Putamen (tissue), 1 donor: Measurements from ENCODE around the gene SEMA4C.
"Not testable (repeated sequence)": the region's sequence is repeated elsewhere in the genome, so short reads cannot be mapped to it uniquely, and the experiment has no call there.

Experiments
- DNase-seq: peaks from one replicate; pipeline ENCODE4 v3.0.0-alpha.2; 2016; ENCODE audit warnings: low spot score

Gene SEMA4C

GRCh38 chr2:96866586-96866985, 3.3 kb downstream of the SEMA4C start:
- no peak for DNase-seq

GRCh38 chr2:96866149-96866548, 3.7 kb downstream of the SEMA4C start:
- no peak for DNase-seq

DNA sequence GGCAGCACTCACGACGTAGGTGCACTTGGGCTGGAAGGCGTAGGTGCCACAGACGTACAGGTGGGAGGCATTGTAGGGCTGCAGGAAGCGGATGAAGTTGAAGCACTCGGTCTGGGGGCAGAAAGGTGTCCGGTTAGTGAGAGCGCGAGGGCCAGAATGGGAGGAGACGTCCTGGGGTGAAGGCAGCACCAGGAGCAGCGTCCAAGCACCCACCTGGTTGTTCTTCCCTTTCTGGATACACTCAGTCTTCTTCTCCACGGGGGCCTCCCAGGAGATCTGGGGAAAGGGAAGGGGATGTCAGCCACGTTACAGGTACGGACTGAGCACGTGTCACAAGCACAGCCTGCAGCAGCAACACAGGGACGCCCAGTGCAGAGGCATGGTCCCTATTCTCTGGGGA, 4.2 kb downstream of the SEMA4C start:
- no peak for DNase-seq

GRCh38 chr2:96864343-96865091, 5.4 kb downstream of the SEMA4C start:
- no peak for DNase-seq

DNA sequence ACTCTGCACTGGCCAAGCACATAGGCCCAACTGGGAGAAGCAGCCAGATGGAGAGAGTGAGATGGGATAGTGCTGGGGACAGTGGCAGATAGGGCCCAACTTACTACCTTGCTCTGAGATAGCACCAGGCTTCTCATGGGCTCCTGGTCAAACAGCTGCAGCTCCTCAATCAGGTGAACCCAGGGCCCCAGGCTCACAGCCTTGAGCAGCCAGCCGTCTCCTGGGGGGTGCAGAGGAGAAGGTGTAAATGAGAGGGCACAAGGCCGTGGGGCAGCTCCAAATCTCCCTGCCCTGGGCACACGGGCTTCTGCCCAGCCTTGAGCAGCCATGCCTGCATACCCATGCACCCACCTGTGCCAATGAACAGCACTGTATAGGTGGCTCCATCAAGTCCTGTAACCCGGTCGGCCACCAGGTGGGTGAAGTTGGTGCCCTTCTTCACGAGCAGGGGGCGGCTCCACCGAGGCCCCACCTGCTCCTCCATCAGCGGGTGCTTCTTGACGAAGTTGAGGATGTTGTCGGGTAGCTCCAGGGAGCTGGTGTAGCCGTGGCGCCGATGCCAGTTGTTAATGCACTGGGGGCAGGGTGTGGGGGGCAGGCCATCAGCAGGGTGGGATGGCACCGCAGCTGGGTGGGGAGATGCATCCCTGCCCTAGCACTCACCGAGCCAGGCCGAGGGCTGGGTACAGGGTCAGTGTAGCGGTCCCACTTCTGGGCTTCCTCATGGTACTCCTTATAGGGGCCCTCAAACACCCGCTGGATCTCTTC, 6.1 kb downstream of the SEMA4C start:
- no peak for DNase-seq

DNA sequence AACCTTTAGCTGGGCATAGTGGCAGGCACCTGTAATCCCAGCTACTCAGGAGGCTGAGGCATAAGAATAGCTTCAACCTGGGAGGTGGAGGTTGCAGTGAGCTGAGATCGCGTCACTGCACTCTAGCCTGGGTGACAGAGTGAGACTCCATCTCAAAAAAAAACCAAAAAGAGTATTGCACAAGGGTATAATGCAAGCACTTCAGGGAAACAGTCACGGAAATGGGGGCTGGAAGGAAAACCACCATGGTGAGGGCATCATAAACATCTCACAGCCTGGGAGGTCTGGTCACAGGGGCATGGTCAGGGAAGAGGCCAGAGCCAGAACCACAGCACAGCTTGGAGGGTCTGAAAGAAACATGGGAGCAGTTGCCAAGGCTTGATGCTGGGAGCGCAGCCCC, 6.8 kb downstream of the SEMA4C start:
- DNase-seq = not testable (repeated sequence)

- no peak for DNase-seq
Observed at GRCh38 chr2:96861074-96861473, 8.8 kb downstream of the SEMA4C start.

DNA sequence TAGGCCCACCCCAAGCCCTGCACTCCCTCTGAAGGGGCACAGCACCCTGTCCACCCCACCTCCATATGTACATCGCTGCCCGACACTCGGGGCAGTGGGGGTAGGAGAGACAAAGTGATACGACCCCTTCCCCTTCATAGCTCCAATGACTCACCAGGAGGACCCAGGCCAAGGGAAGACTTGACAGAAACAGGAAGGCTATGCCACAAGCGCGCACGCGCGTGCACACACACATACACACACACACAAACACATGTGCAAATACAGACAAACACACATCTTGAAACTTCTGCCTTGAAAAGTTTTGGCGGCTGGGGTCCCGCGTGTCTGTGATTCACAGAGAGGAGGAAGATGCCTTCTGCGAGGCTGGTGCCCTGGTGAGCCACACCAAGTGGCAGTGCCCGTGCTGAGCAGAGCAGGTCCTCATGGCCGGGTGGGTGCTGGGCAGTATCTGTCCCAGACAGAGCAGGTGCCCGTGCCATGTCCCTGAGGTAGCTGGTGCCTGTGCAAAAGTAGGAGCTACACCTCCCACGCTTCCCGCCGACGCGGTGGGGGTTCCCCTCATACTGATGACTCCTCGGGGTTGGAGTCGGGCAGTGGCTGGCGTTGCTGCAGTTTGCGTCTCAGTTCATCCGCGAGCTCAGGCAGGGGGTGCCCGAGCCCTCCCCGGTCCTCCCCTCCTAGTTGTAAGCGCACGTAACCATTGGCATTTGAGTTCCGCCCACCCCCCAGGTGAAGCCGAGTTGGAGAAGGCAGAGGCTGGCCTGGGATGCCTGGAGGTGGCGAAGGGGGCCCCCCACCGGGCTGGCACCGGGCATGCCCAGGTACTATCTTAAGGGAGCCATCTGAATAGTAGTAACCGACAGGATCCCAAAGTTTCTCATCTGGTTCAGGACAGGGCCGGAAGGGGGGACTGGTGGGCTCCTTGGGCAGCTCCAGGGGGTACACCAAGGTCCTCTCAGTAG, 9.5 kb downstream of the SEMA4C start:
- no peak for DNase-seq

- DNase-seq = no peak
Observed at GRCh38 chr2:96859681-96860064, 10.2 kb downstream of the SEMA4C start.

DNA sequence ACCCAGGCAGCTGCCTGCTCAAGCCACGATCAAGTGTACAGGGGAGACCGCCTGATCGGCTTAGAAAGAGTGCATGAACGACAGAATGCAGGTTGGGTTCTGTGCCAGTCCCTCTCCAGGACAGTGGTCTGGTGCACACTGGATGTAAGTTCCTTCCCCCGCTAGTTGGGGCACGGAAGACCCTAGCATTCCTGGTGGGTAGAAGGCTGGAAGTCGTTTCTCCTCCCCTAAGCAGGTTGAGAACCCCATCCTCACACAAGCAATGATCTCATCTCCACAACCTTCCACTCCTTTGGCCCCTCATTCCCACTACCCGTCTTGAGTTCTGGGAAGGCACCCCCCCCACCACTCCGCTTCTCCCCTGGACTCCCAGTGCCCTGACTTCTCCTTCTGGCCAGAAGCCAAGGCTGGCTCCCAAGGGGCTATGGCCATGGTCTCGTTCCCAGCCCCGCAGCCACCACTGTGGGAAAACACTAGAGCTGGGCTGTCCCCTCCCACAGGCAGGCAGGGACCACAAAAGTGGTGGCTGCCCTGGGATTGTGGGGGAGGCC, 10.7 kb downstream of the SEMA4C start:
- DNase-seq = peak; percentile 47

GRCh38 chr2:96857667-96858372, 12.1 kb downstream of the SEMA4C start, which contains the start of gene ANKRD39:
TSS of gene ANKRD39 (minus strand) at chr2:96858016. CDS start at chr2:96857987, 29 bp downstream.
- peak; percentile 98 for DNase-seq

DNA sequence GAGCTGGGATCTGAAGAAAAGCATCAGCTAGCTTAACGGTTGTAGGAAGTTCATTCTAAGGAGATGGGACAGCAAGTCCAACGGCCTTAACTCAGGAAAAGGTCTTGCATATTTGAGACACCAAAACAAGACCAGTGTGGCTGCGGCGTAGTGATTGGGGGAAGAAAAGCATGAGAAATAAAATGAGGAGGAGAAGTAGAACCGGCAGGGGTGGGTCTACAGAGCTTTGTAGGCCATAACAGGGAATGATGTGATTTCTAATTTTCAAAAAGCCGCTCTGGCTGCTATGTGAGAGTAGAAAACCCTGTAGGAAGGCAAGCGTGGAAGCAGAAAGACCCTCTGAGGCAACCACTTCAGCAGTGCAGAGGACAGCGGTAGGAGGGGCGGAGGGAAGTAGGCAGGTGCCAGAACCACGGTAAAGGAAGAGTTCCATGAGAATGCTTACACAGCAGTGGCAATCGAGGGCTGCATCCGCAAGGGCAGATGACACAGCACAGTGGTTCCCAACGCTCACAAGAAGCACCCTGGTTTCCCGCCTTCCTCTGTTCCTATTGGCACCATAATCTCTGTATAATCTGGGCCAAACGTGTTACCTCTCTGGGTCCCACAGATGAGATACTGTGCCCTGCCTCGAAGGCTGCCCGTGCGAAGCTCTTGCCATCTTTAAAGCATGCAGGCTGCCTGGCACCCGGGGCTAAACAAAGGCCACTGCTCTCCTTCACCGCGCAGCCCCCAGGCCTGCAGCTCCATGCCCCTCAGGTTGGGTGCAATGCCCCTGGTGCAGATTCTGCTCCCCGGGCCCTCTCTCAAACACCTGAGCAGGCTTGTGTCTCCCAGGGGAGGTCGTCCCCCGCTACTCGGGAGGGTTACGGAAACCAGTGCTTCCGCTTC, 12.9 kb downstream of the SEMA4C start:
- DNase-seq = no peak

DNA sequence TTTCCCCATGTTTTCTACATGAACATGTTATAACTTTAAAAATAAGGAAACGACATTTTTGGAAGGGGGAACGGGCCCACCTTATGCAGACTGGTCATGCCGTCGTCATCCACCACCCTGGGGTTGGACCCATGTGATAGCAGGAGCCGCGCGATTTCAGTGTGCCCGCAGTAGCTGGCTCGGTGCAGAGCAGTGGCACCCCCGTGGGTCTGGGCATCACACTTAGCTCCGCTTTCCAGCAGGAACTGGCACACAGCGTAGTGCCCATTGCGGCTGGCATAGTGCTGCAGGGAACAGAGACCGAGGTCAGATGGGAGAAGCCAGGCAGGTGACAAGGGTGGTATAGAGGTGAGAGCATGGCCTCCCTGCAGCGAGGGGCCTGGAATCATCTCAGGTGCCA, 16.6 kb downstream of the SEMA4C start:
- DNase-seq = no peak

GRCh38 chr2:96852667-96853066, 17.2 kb downstream of the SEMA4C start:
- DNase-seq = no peak

GRCh38 chr2:96848264-96848663, 21.6 kb downstream of the SEMA4C start:
- DNase-seq = no peak

- DNase-seq = no peak
Observed at GRCh38 chr2:96847586-96847985, 22.3 kb downstream of the SEMA4C start.

DNA sequence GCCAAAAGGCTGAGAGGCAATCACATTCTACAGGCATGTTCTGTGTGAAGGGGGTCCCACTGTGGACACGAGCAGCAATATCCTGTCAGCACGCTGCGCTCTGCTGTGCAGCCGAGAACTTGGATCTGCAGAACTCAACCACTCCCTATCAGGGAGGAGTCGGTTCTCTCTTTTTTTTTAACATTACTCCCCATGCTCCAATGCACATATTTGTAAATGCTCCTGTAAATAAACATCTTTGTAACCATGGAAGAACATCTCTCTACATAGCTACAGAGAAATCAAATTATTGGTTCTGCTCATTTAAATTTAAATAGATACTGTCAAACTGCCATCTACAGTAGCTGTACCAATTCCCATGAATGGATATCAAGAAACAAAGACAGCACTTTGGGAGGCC, 23.1 kb downstream of the SEMA4C start:
- no peak for DNase-seq

DNA sequence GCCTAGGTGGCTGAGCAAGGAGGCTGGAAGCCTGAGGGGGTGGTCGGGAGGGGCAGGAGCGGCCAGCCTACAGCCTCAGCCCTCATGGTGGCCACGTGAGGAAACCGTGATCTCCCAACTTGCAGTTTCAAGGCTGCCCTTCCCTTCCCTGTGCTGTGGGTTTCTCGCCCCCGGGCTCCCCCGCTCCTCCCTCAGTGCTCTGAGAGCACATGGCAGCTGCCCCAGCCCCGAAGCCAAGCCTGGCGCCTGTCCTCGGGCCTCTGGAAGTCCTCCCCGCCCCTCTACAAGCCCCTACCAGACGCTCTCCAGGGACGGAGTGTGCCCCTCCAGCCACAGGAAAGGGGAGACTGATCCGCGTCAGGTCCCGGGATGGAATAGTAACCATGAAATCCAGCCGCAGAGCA, 25.5 kb downstream of the SEMA4C start:
- no peak for DNase-seq

DNA sequence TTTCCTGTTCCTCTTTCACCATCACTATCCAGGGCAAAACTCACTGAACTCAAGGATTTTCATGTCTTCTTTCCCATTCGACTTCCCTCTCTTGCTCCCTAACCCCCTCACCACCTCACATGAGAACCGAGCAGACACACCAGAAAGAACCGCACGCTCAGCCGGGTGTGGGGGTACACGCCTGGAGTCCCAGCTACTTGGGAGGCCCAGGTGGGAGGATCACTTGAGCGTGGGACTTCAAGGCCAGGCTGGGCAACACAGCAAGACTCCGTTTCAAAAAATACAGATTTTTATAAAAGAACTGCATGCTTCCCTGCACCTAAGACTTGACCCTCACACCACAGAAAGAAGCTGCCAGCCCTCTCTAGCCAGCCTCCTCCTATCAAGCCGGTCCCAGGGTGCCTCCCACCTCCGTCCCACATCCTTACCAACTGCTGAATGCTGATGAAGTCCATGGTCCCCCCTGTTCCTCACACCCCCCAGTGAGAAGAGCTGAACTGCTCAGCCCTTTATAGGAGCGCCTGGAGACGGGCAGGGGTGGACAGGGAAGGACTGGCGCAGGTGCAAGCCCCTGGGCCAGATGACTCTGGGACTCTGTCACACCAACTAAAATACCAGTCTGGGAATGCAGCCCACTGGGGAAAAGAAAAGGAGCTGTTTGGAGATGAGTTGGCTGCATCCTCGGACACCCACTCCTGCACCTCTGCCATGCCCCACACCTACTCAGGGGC, 26.2 kb downstream of the SEMA4C start, which contains the start of gene ANKRD23:
ANKRD23 (minus strand) TSS at position 484 of the 731 bp plus-strand sequence; CDS start at position 455, 29 bp downstream.
- no peak for DNase-seq
